ENCODE data around the gene KLHL11. TPM values are rescaled to one million over a fixed set of nuclear protein-coding genes. Genes with fewer than 3 reads are reported as not detected.

The KLHL11 gene
- total and polyA plus RNA-seq, 10 of the 15 experiments (the other 5 are each of a cell fraction or from before 2014, with no cell fraction given) = 0.07 to 17.2 (median 10.1) TPM

DNA sequence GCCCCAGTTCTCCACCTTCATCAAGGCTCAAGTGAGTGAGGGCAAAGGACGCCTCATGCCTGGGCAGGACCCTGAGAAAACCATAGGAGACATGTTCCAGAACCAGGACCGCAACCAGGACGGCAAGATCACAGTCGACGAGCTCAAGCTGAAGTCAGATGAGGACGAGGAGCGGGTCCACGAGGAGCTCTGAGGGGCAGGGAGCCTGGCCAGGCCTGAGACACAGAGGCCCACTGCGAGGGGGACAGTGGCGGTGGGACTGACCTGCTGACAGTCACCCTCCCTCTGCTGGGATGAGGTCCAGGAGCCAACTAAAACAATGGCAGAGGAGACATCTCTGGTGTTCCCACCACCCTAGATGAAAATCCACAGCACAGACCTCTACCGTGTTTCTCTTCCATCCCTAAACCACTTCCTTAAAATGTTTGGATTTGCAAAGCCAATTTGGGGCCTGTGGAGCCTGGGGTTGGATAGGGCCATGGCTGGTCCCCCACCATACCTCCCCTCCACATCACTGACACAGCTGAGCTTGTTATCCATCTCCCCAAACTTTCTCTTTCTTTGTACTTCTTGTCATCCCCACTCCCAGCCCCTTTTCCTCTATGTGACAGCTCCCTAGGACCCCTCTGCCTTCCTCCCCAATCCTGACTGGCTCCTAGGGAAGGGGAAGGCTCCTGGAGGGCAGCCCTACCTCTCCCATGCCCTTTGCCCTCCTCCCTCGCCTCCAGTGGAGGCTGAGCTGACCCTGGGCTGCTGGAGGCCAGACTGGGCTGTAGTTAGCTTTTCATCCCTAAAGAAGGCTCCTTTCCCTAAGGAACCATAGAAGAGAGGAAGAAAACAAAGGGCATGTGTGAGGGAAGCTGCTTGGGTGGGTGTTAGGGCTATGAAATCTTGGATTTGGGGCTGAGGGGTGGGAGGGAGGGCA, 42.7 kb downstream of the KLHL11 start:
- ChIA-PET RAD21 (ENCODE audit: unreplicated experiment) (no interaction called here), CTCF (no interaction called here), SMC1A (ENCODE audit: uncharacterized antibody, unreplicated experiment) (no interaction called here), POLR2A (interaction anchor here (0.5 kb wide), 1 partner anchor 28 kb away, joined by 4 read pairs; no protein-coding TSS in a partner anchor)
- 73% methylated on average over 12 of the region's 12 CpGs for WGBS (ENCODE audit: insufficient coverage, insufficient replicate concordance, low lambda C conversion rate, missing lambda C conversion rate)
- intact Hi-C loops (cut with micrococcal nuclease; ENCODE audit: unreplicated experiment) = no loop called here
- Histone ChIP-seq H3K27ac (ENCODE audit: control insufficient read depth, insufficient read depth) (no peak overlapping the region), H3K4me2 (ENCODE audit: control insufficient read depth, insufficient read depth) (no peak overlapping the region), H3K79me2 (ENCODE audit: control insufficient read depth, insufficient read depth, low read length) (no peaks in the 10 kb centered on the region), H2AFZ (ENCODE audit: control insufficient read depth, low read depth, low read length) (no peak overlapping the region), H3K9me3 (replicated peaks; ENCODE audit: control insufficient read depth, insufficient read depth, low read length) (no peaks in the 10 kb centered on the region), H3K27me3 (replicated peaks in 1 of 2; ENCODE audit: control insufficient read depth in 2 of 2, insufficient read depth in 2 of 2, low read length in 1 of 2) (no peaks in the 10 kb centered on the region), H3K36me3 (ENCODE audit: control insufficient read depth in 2 of 2, insufficient read depth in 2 of 2, low read length in 1 of 2) (peaks cover 0 to 3% of the 10 kb centered on the region in 2 experiments; a peak in 1 of 4 replicates), H3K9ac (ENCODE audit: control insufficient read depth, insufficient read depth, low read length) (no peak overlapping the region), H4K20me1 (ENCODE audit: control insufficient read depth, insufficient read depth) (no peaks in the 10 kb centered on the region), H3K4me3 (no peak overlapping the region), H3K4me1 (ENCODE audit: control insufficient read depth, insufficient read depth, low read length) (peaks cover 9% of the 10 kb centered on the region)
- no TSS peak for BruUV-seq (replicated peaks)
- FAIRE-seq (no peak), ATAC-seq (no peak), DNase-seq (ENCODE audit: low read depth, low spot score) (no peak)
- TF ChIP-seq HDAC6 (IDR thresholded peaks at IDR 0.05; ENCODE audit: unreplicated experiment) (no peak), POLR2AphosphoS2 (IDR thresholded peaks at IDR 0.05; ENCODE audit: low read depth, low read length) (no peak), POLR2A (IDR thresholded peaks at IDR 0.05; ENCODE audit: low read depth, low read length) (0 out of 2 replicates have a peak, but pooled peaks have one; percentile 34)
- TF ChIP-seq, protein P1, sequence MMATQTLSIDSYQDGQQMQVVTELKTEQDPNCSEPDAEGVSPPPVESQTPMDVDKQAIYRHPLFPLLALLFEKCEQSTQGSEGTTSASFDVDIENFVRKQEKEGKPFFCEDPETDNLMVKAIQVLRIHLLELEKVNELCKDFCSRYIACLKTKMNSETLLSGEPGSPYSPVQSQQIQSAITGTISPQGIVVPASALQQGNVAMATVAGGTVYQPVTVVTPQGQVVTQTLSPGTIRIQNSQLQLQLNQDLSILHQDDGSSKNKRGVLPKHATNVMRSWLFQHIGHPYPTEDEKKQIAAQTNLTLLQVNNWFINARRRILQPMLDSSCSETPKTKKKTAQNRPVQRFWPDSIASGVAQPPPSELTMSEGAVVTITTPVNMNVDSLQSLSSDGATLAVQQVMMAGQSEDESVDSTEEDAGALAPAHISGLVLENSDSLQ (IDR thresholded peaks at IDR 0.05) = no peak
- in situ Hi-C loops (cut with MboI) = no loop called here

DNA sequence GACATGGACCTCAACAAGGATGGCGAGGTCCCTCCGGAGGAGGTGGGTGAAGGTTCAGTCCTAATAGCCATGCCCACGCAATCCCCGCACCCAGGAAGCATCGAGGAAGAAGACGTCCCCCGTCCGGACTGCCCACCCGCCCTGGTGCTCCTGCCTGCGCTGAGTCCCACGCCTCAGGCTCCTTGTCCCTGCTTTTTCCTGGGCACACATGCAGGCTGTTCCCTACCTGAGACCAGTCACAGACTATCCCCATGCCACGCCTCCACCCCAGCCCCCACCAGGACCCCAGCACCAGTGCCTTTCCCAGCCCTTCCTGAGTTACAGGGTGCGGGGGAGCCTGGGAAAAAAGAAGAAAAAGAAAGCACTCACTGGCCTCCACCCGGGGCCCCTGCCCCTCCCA, 43.4 kb downstream of the KLHL11 start:
- H3K4me1 ChIP-seq (ENCODE audit: control insufficient read depth, insufficient read depth, low read length) = peaks cover 9% of the 10 kb centered on the region
- no peaks in the 10 kb centered on the region for H4K20me1 ChIP-seq (ENCODE audit: control insufficient read depth, insufficient read depth)
- intact Hi-C loops (cut with micrococcal nuclease; ENCODE audit: unreplicated experiment) (no loop called here), in situ Hi-C loops (cut with MboI) (no loop called here)
- H3K27ac ChIP-seq (ENCODE audit: control insufficient read depth, insufficient read depth) = no peak overlapping the region
- H3K36me3 ChIP-seq (ENCODE audit: control insufficient read depth in 2 of 2, insufficient read depth in 2 of 2, low read length in 1 of 2) = peaks cover 0 to 3% of the 10 kb centered on the region in 2 experiments; a peak in 1 of 4 replicates
- H3K27me3 ChIP-seq (replicated peaks in 1 of 2; ENCODE audit: control insufficient read depth in 2 of 2, insufficient read depth in 2 of 2, low read length in 1 of 2) = no peaks in the 10 kb centered on the region
- ATAC-seq (no peak), FAIRE-seq (no peak), DNase-seq (ENCODE audit: low read depth, low spot score) (no peak)
- ChIA-PET RAD21 (ENCODE audit: unreplicated experiment) (no interaction called here), CTCF (no interaction called here), POLR2A (no interaction called here), SMC1A (ENCODE audit: uncharacterized antibody, unreplicated experiment) (no interaction called here)
- no peaks in the 10 kb centered on the region for H3K79me2 ChIP-seq (ENCODE audit: control insufficient read depth, insufficient read depth, low read length)
- WGBS (ENCODE audit: insufficient coverage, insufficient replicate concordance, low lambda C conversion rate, missing lambda C conversion rate) = 72% methylated on average over 11 of the region's 14 CpGs
- no peaks in the 10 kb centered on the region for H3K9me3 ChIP-seq (replicated peaks; ENCODE audit: control insufficient read depth, insufficient read depth, low read length)
- H3K9ac ChIP-seq (ENCODE audit: control insufficient read depth, insufficient read depth, low read length) = no peak overlapping the region
- H3K4me2 ChIP-seq (ENCODE audit: control insufficient read depth, insufficient read depth) = no peak overlapping the region
- no TSS peak for BruUV-seq (replicated peaks)
- no peak overlapping the region for H2AFZ ChIP-seq (ENCODE audit: control insufficient read depth, low read depth, low read length)
- H3K4me3 ChIP-seq = no peak overlapping the region
- TF ChIP-seq HDAC2 (IDR thresholded peaks at IDR 0.05) (no peak), CHD4 (IDR thresholded peaks at IDR 0.05) (no peak), ZNF384 (IDR thresholded peaks at IDR 0.05; ENCODE audit: borderline replicate concordance, low read depth, low read length) (no peak), CBX5 (IDR thresholded peaks at IDR 0.05; ENCODE audit: low read depth) (no peak)
- TF ChIP-seq, protein P2, sequence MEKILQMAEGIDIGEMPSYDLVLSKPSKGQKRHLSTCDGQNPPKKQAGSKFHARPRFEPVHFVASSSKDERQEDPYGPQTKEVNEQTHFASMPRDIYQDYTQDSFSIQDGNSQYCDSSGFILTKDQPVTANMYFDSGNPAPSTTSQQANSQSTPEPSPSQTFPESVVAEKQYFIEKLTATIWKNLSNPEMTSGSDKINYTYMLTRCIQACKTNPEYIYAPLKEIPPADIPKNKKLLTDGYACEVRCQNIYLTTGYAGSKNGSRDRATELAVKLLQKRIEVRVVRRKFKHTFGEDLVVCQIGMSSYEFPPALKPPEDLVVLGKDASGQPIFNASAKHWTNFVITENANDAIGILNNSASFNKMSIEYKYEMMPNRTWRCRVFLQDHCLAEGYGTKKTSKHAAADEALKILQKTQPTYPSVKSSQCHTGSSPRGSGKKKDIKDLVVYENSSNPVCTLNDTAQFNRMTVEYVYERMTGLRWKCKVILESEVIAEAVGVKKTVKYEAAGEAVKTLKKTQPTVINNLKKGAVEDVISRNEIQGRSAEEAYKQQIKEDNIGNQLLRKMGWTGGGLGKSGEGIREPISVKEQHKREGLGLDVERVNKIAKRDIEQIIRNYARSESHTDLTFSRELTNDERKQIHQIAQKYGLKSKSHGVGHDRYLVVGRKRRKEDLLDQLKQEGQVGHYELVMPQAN (conservative IDR thresholded peaks at IDR 0.05) = no peak
- TF ChIP-seq, protein P3, sequence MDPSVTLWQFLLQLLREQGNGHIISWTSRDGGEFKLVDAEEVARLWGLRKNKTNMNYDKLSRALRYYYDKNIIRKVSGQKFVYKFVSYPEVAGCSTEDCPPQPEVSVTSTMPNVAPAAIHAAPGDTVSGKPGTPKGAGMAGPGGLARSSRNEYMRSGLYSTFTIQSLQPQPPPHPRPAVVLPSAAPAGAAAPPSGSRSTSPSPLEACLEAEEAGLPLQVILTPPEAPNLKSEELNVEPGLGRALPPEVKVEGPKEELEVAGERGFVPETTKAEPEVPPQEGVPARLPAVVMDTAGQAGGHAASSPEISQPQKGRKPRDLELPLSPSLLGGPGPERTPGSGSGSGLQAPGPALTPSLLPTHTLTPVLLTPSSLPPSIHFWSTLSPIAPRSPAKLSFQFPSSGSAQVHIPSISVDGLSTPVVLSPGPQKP (IDR thresholded peaks at IDR 0.05; ENCODE audit: low read depth, low read length) = no peak
